Dedifferentiated amniotic fluid mesenchymal stem cell (primary cell): ENCODE data around the gene CLEC2D.
A peak's percentile ranks its signal among the peaks of the same experiment; 100 is the strongest.
"Not testable (repeated sequence)": the region's sequence is repeated elsewhere in the genome, so short reads cannot be mapped to it uniquely, and the experiment has no call there.

Source experiments
- DNase-seq: peaks from one replicate; pipeline ENCODE4 v3.0.0-alpha.2; 2016; ENCODE audit errors: extremely low spot score

CLEC2D gene

GRCh38 chr12:9669534-9669933 is at the start of gene CLEC2D:
TSS of gene CLEC2D (plus strand) at chr12:9669713. CDS start at chr12:9669735, 22 bp downstream.
- no peak for DNase-seq

GRCh38 chr12:9625019-9625418 is 44.5 kb upstream of the CLEC2D start:
- no peak for DNase-seq

- no peak for DNase-seq
Measured at GRCh38 chr12:9626291-9626690, 43.2 kb upstream of the CLEC2D start.

- no peak for DNase-seq
Measured at GRCh38 chr12:9626821-9627220, 42.7 kb upstream of the CLEC2D start.

- no peak for DNase-seq
Measured at GRCh38 chr12:9632766-9633165, 36.7 kb upstream of the CLEC2D start.

GRCh38 chr12:9634177-9634803 is 35.2 kb upstream of the CLEC2D start:
- no peak for DNase-seq

GRCh38 chr12:9634969-9635754 is 34.4 kb upstream of the CLEC2D start:
- no peak for DNase-seq

- no peak for DNase-seq
Measured at GRCh38 chr12:9636150-9636850, 33.2 kb upstream of the CLEC2D start.

- no peak for DNase-seq
Measured at GRCh38 chr12:9636851-9637206, 32.7 kb upstream of the CLEC2D start.

GRCh38 chr12:9640024-9640423 is 29.5 kb upstream of the CLEC2D start:
- DNase-seq: no peak

- DNase-seq: no peak
Measured at GRCh38 chr12:9642606-9643265, 26.8 kb upstream of the CLEC2D start.

- no peak for DNase-seq
Measured at GRCh38 chr12:9643266-9643660, 26.2 kb upstream of the CLEC2D start.

GRCh38 chr12:9644985-9645551 is 24.4 kb upstream of the CLEC2D start:
- not testable (repeated sequence) for DNase-seq

GRCh38 chr12:9646794-9647781 is 22.4 kb upstream of the CLEC2D start:
- DNase-seq: no peak

- DNase-seq: peak; percentile 66
Measured at GRCh38 chr12:9647825-9648700, 21.4 kb upstream of the CLEC2D start.

GRCh38 chr12:9648701-9649531 is 20.6 kb upstream of the CLEC2D start:
- peak; percentile 17 for DNase-seq

GRCh38 chr12:9649532-9649940 is 20.0 kb upstream of the CLEC2D start:
- DNase-seq: no peak

- peak; percentile 18 for DNase-seq
Measured at GRCh38 chr12:9650151-9650576, 19.3 kb upstream of the CLEC2D start.

- peak; percentile 34 for DNase-seq
Measured at GRCh38 chr12:9651265-9651729, 18.2 kb upstream of the CLEC2D start.
